K562 (cell line): ENCODE measurements around the gene GALNS. TPM values are rescaled to one million over a fixed set of nuclear protein-coding genes. Genes with fewer than 3 reads are reported as not detected.

Experiments
- ATF3 ChIP-seq, 2 experiments: fragments of 450-650 bp in 1 of 2; sonication (generic) in 1 of 2; formaldehyde crosslinking in 1 of 2; IDR thresholded peaks in 1 of 2; conservative IDR thresholded peaks in 1 of 2; 2 replicates each; pipeline versions ENCODE4 v1.6.1 to v1.8.1; 2016 to 2023; ENCODE audit warnings: mild to moderate bottlenecking in 2 of 2, moderate library complexity in 2 of 2, inconsistent platforms in 1 of 2, missing genetic modification reagents in 1 of 2
- ATF6 ChIP-seq: sonication (generic); formaldehyde crosslinking; IDR thresholded peaks from 2 replicates; pipeline ENCODE4 v1.4.0; 2020; ENCODE audit warnings: mild to moderate bottlenecking, missing genetic modification reagents
- NR2C2 ChIP-seq, 2 experiments: fragments of 200-800 bp in 1 of 2; sonication (Bioruptor generic) in 1 of 2; sonication (generic) in 1 of 2; formaldehyde crosslinking in 1 of 2; IDR thresholded peaks; 2 replicates each; pipeline versions ENCODE4 v1.6.1 to v1.8.0; 2016 to 2022; ENCODE audit warnings: mild to moderate bottlenecking in 1 of 2, missing compliant biosample characterization in 1 of 2, missing genetic modification characterization in 1 of 2, missing genetic modification reagents in 1 of 2
- NRF1 ChIP-seq, 2 experiments: fragments of 450-650 bp; IDR thresholded peaks in 1 of 2; conservative IDR thresholded peaks in 1 of 2; 2 replicates each; pipeline ENCODE4 v1.6.1; 2014; ENCODE audit warnings: mild to moderate bottlenecking in 2 of 2
- RBFOX2 ChIP-seq: fragments of 200-400 bp; formaldehyde crosslinking; IDR thresholded peaks from 2 replicates; pipeline ENCODE4 v1.6.1; 2017; ENCODE audit warnings: low read depth, mild to moderate bottlenecking, low read length, moderate library complexity
- VEZF1 ChIP-seq: fragments of 200-800 bp; sonication (Bioruptor generic); IDR thresholded peaks from 2 replicates; pipeline ENCODE4 v1.6.1; 2017; ENCODE audit warnings: missing genetic modification characterization, missing compliant biosample characterization
- ZBTB49 ChIP-seq: sonication (generic); formaldehyde crosslinking; IDR thresholded peaks from 2 replicates; pipeline ENCODE4 v1.8.0; 2022; ENCODE audit warnings: missing genetic modification reagents, mild to moderate bottlenecking, borderline replicate concordance
- ZNF24 ChIP-seq: fragments of 450-650 bp; IDR thresholded peaks from 2 replicates; pipeline ENCODE4 v1.6.1; 2016
- ZNF592 ChIP-seq: fragments of 450-650 bp; IDR thresholded peaks from 2 replicates; pipeline ENCODE4 v1.6.1; 2017; ENCODE audit warnings: antibody characterized with exemption, mild to moderate bottlenecking
- ZNF639 ChIP-seq, 2 experiments: fragments of 200-800 bp in 1 of 2; sonication (Bioruptor generic) in 1 of 2; sonication (generic) in 1 of 2; formaldehyde crosslinking in 1 of 2; IDR thresholded peaks in 1 of 2; conservative IDR thresholded peaks in 1 of 2; 2 replicates each; pipeline versions ENCODE4 v1.5.0 to v1.6.1; 2016 to 2020; ENCODE audit warnings: missing compliant biosample characterization in 1 of 2, missing genetic modification characterization in 1 of 2, missing genetic modification reagents in 1 of 2
- polyA plus RNA-seq, 8 experiments: library from polyadenylated mRNA; depleted of rRNA in 4 of 8; stranded (reverse) in 5 of 8; unstranded in 3 of 8; fragments of >200 nt; fragmentation: Nextera tagmentation in 2 of 8; fragmentation: Illumina TruSeq in 1 of 8; extraction: Ambion mirVana in 2 of 8; extraction: Trizol in 1 of 8; gene quantifications; 2 replicates each; pipeline versions ENCODE4 v1.2.1 to v1.2.3, GENCODE V29; 2011 to 2014; ENCODE audit warnings: inconsistent platforms in 1 of 8, missing spikeins in 1 of 8
- total RNA-seq, 7 experiments: library from RNA; depleted of rRNA in 6 of 7; stranded (reverse); fragments of >200 nt in 6 of 7; fragmentation: Illumina TruSeq in 2 of 7; extraction: Trizol in 2 of 7; gene quantifications; 2 replicates each; pipeline versions ENCODE4 v1.2.1 to v1.2.3, GENCODE V29; 2011 to 2021; ENCODE audit warnings: low replicate concordance in 1 of 7

Gene GALNS
- total and polyA plus RNA-seq, 9 of the 15 experiments (the other 6 are each of a cell fraction or from before 2014, with no cell fraction given) = 0.38 to 13.2 (median 4.3) TPM

- TF ChIP-seq NRF1 (conservative IDR thresholded peaks at IDR 0.05 in 1 of 2, IDR thresholded peaks at IDR 0.05 in 1 of 2) = peak; percentile 92 to 93
- peak; percentile 83; the same call in 1 of the 2 replicates for TF ChIP-seq ATF6 (CRISPR knock-in tag)
- TF ChIP-seq ZBTB49 (CRISPR knock-in tag) = peak; percentile 91; the same call in 1 of the 2 replicates
- TF ChIP-seq VEZF1 (CRISPR knock-in tag) = peak; percentile 78
- peak; percentile 89 for TF ChIP-seq RBFOX2
- peak in 1 of 2 experiments; percentile 76; a peak in 2 of 4 replicates for TF ChIP-seq ZNF639 (CRISPR knock-in tag; conservative IDR thresholded peaks at IDR 0.05 in 1 of 2, IDR thresholded peaks at IDR 0.05 in 1 of 2)
- peak; percentile 25; the same call in 1 of the 2 replicates for TF ChIP-seq ZNF24
- no peak; the same call in none of the 2 replicates for TF ChIP-seq NR2C2 (CRISPR knock-in tag; IDR thresholded peaks at IDR 0.05)
- TF ChIP-seq NR2C2 (tag; IDR thresholded peaks at IDR 0.05) = peak; percentile 36
- no peak for TF ChIP-seq ATF3 (IDR thresholded peaks at IDR 0.05)
- peak; percentile 66; the same call in 1 of the 2 replicates for TF ChIP-seq ATF3 (CRISPR knock-in tag; conservative IDR thresholded peaks at IDR 0.05)
- TF ChIP-seq ZNF592 = no peak
These were observed 44.8 kb downstream of the GALNS start, which contains the start of gene APRT (continued) for GRCh38 chr16:88811769-88812512.
